IMR-90 (cell line): ENCODE measurements around the gene OBP2A. TPM values are rescaled to one million over a fixed set of nuclear protein-coding genes. Genes with fewer than 3 reads are reported as not detected.

Source experiments
- ATAC-seq: fragments of 200-7000 bp; cut with Tn5 transposase; 2 replicates; pipeline ENCODE4 v1.9.1; 2020; ENCODE audit warnings: low read depth, mild to moderate bottlenecking, moderate library complexity
- BruUV-seq: library from RNA; stranded (reverse); fragments of 400-500 nt; replicated peaks from 2 replicates; lab custom pipeline; 2021; lab: Mats Ljungman, UMichigan
- CTCF ChIA-PET: fragments of 300-600 bp; formaldehyde crosslinking; extraction: SDS; loops from one replicate; lab custom pipeline; 2021; ENCODE audit warnings: antibody characterized with exemption; lab: Yijun Ruan, JAX
- POLR2A ChIA-PET: fragments of 300-600 bp; sonication (Branson Sonifier 250); formaldehyde crosslinking; loops from one replicate; lab custom pipeline; 2022; ENCODE audit warnings: antibody characterized with exemption; ENCODE audit not compliant: unreplicated experiment; lab: Charles Lee
- DNase-seq: peaks from one replicate; pipeline ENCODE4 v3.0.0; 2013
- H2AFZ ChIP-seq: replicated peaks from 2 replicates; pipeline ENCODE3; 2013; ENCODE audit warnings: low read length, mild to moderate bottlenecking; ENCODE audit not compliant: poor library complexity
- H2AK5ac ChIP-seq: 2 replicates; pipeline ENCODE4 v1.6.1; 2013; ENCODE audit warnings: low read depth, low read length, inconsistent platforms
- H2AK9ac ChIP-seq: replicated peaks from 2 replicates; pipeline ENCODE3; 2013; ENCODE audit warnings: mild to moderate bottlenecking, low read depth, low read length, moderate library complexity; ENCODE audit not compliant: poor library complexity
- H2BK120ac ChIP-seq: 2 replicates; pipeline ENCODE4 v1.6.1; 2013; ENCODE audit warnings: low read depth, low read length, inconsistent platforms
- H2BK15ac ChIP-seq: 3 replicates; pipeline ENCODE4 v1.6.1; 2013; ENCODE audit warnings: low read depth, low read length, inconsistent platforms
- H2BK20ac ChIP-seq: 2 replicates; pipeline ENCODE4 v1.6.1; 2013; ENCODE audit warnings: low read depth, mild to moderate bottlenecking, inconsistent platforms, low read length, moderate library complexity
- H2BK5ac ChIP-seq: 2 replicates; pipeline ENCODE4 v1.6.1; 2013; ENCODE audit warnings: mild to moderate bottlenecking, low read depth, low read length, inconsistent platforms; ENCODE audit not compliant: poor library complexity, severe bottlenecking
- H3K14ac ChIP-seq: replicated peaks from 2 replicates; pipeline ENCODE4 v1.6.1; 2013; ENCODE audit warnings: low read depth, low read length, inconsistent platforms
- H3K18ac ChIP-seq: 2 replicates; pipeline ENCODE4 v1.6.1; 2013; ENCODE audit warnings: low read depth, low read length, control low read depth
- H3K23ac ChIP-seq: 2 replicates; pipeline ENCODE4 v1.6.1; 2013; ENCODE audit warnings: low read depth, low read length, inconsistent platforms
- H3K27ac ChIP-seq: 2 replicates; pipeline ENCODE4 v1.5.1; 2013; ENCODE audit warnings: mild to moderate bottlenecking, control low read depth, low read length; ENCODE audit not compliant: insufficient read depth
- H3K27me3 ChIP-seq: 2 replicates; pipeline ENCODE4 v1.6.1; 2013; ENCODE audit warnings: low read length; ENCODE audit not compliant: control insufficient read depth, insufficient read depth
- H3K36me3 ChIP-seq: 2 replicates; pipeline ENCODE4 v1.6.1; 2013; ENCODE audit warnings: low read length, mixed read lengths; ENCODE audit not compliant: control insufficient read depth, insufficient read depth
- H3K4ac ChIP-seq: 2 replicates; pipeline ENCODE4 v1.6.1; 2013; ENCODE audit warnings: low read depth, low read length, inconsistent platforms
- H3K4me1 ChIP-seq: 2 replicates; pipeline ENCODE4 v1.6.1; 2013; ENCODE audit warnings: low read length, mixed read lengths; ENCODE audit not compliant: control insufficient read depth, insufficient read depth
- H3K4me2 ChIP-seq: 2 replicates; pipeline ENCODE4 v1.6.1; 2013; ENCODE audit warnings: low read depth, mild to moderate bottlenecking, control low read depth, low read length, moderate library complexity
- H3K4me3 ChIP-seq: 2 replicates; pipeline ENCODE4 v1.5.1; 2013; ENCODE audit warnings: low read depth, mild to moderate bottlenecking, control low read depth, low read length, moderate library complexity; ENCODE audit not compliant: insufficient read depth
- H3K56ac ChIP-seq: 2 replicates; pipeline ENCODE4 v1.6.1; 2013; ENCODE audit warnings: low read length, inconsistent platforms; ENCODE audit not compliant: insufficient read depth; ENCODE audit errors: extremely low read depth
- H3K79me1 ChIP-seq, 2 experiments: 2 replicates each; pipeline ENCODE4 v1.6.1; 2013; ENCODE audit warnings: low read length in 2 of 2, inconsistent platforms in 1 of 2, low read depth in 1 of 2
- H3K9ac ChIP-seq: 2 replicates; pipeline ENCODE4 v1.6.1; 2013; ENCODE audit warnings: low read depth, low read length, control low read depth
- H3K9me1 ChIP-seq: 2 replicates; pipeline ENCODE4 v1.6.1; 2013; ENCODE audit warnings: low read length, inconsistent platforms; ENCODE audit not compliant: insufficient read depth
- H3K9me3 ChIP-seq: 2 replicates; pipeline ENCODE4 v1.6.1; 2013; ENCODE audit warnings: low read length; ENCODE audit not compliant: control insufficient read depth, insufficient read depth
- H4K20me1 ChIP-seq: 2 replicates; pipeline ENCODE4 v1.6.1; 2013; ENCODE audit warnings: low read length, inconsistent platforms; ENCODE audit not compliant: insufficient read depth
- H4K5ac ChIP-seq: 2 replicates; pipeline ENCODE4 v1.6.1; 2013; ENCODE audit warnings: mild to moderate bottlenecking, low read depth, low read length, control low read depth
- H4K8ac ChIP-seq, 2 experiments: 2 replicates each; pipeline ENCODE4 v1.6.1; 2013; ENCODE audit warnings: low read depth in 2 of 2, low read length in 2 of 2, control low read depth in 1 of 2, inconsistent platforms in 1 of 2
- H4K91ac ChIP-seq: 2 replicates; pipeline ENCODE4 v1.6.1; 2013; ENCODE audit warnings: low read depth, low read length, inconsistent platforms; ENCODE audit not compliant: insufficient read depth
- BHLHE40 ChIP-seq: fragments of 150-350 bp; IDR thresholded peaks from 2 replicates; pipeline ENCODE4 v1.6.1; 2016; ENCODE audit warnings: mild to moderate bottlenecking, low read depth, low read length
- CEBPB ChIP-seq: IDR thresholded peaks from 2 replicates; pipeline ENCODE4 v1.6.1; 2012; ENCODE audit warnings: low read depth, low read length, improper control_type of control experiment
- CHD1 ChIP-seq: IDR thresholded peaks from 2 replicates; pipeline ENCODE4 v1.6.1; 2012; ENCODE audit warnings: low read depth, low read length, improper control_type of control experiment
- CTCF ChIP-seq: conservative IDR thresholded peaks from 2 replicates; pipeline ENCODE4 v1.5.1; 2012; ENCODE audit warnings: mild to moderate bottlenecking, low read depth, low read length, improper control_type of control experiment
- ELK1 ChIP-seq: fragments of 150-350 bp; IDR thresholded peaks from 2 replicates; pipeline ENCODE4 v1.6.1; 2016; ENCODE audit warnings: low read depth, mild to moderate bottlenecking, low read length, moderate library complexity, borderline replicate concordance
- FOS ChIP-seq: fragments of 150-350 bp; IDR thresholded peaks from 2 replicates; pipeline ENCODE4 v1.6.1; 2016; ENCODE audit warnings: low read depth, low read length
- MAFK ChIP-seq: IDR thresholded peaks from 2 replicates; pipeline ENCODE4 v1.6.1; 2012; ENCODE audit warnings: low read depth, low read length, improper control_type of control experiment
- MAZ ChIP-seq: IDR thresholded peaks from 2 replicates; pipeline ENCODE4 v1.6.1; 2012; ENCODE audit warnings: low read depth, mild to moderate bottlenecking, low read length, improper control_type of control experiment, moderate library complexity, borderline replicate concordance
- MXI1 ChIP-seq: IDR thresholded peaks from 2 replicates; pipeline ENCODE4 v1.6.1; 2012; ENCODE audit warnings: low read depth, mild to moderate bottlenecking, low read length, moderate library complexity, borderline replicate concordance
- NFE2L2 ChIP-seq: fragments of 150-350 bp; IDR thresholded peaks from 2 replicates; pipeline ENCODE4 v1.6.1; 2016; ENCODE audit warnings: low read depth, mild to moderate bottlenecking, low read length
- POLR2A ChIP-seq: IDR thresholded peaks from 2 replicates; pipeline ENCODE4 v1.6.1; 2012; ENCODE audit warnings: mild to moderate bottlenecking, low read depth, low read length
- RAD21 ChIP-seq: IDR thresholded peaks from 2 replicates; pipeline ENCODE4 v1.6.1; 2012; ENCODE audit warnings: low read length, improper control_type of control experiment
- RCOR1 ChIP-seq: IDR thresholded peaks from 2 replicates; pipeline ENCODE4 v1.6.1; 2012; ENCODE audit warnings: mild to moderate bottlenecking, low read length, improper control_type of control experiment; ENCODE audit not compliant: insufficient replicate concordance
- RFX5 ChIP-seq: IDR thresholded peaks from 2 replicates; pipeline ENCODE4 v1.8.0; 2012; ENCODE audit warnings: low read depth, mild to moderate bottlenecking, low read length, moderate library complexity
- SMC3 ChIP-seq: fragments of 150-350 bp; IDR thresholded peaks from 2 replicates; pipeline ENCODE4 v1.6.1; 2016; ENCODE audit warnings: low read depth, mild to moderate bottlenecking, antibody characterized with exemption, low read length, moderate library complexity
- USF2 ChIP-seq: fragments of 150-350 bp; IDR thresholded peaks from 2 replicates; pipeline ENCODE4 v1.6.1; 2017; ENCODE audit warnings: mild to moderate bottlenecking, antibody characterized with exemption, low read length, low read depth
- WGBS, 2 experiments: methylation state at CpG; one replicate each; pipeline versions ENCODE4 v1.1.5 to v1.1.7; 2013; ENCODE audit warnings: missing lambda C conversion rate in 2 of 2; ENCODE audit not compliant: insufficient read length in 1 of 2; ENCODE audit errors: extremely low coverage in 2 of 2; 5-methylcytosine and 5-hydroxymethylcytosine counted together
- dilution Hi-C: fragments of 300-500 bp; cut with HindIII; formaldehyde crosslinking; loops from one replicate; pipeline ENCODE4 v1.14.3; 2018; ENCODE audit warnings: low sequenced_read_pairs; ENCODE audit not compliant: unreplicated experiment
- in situ Hi-C: fragments of 300-500 bp; cut with MboI; formaldehyde crosslinking; loops from 3 replicates; pipeline ENCODE4 v1.14.3; 2019; ENCODE audit warnings: low sequenced_read_pairs, inconsistent platforms, mixed read lengths
- intact Hi-C: fragments of 100-400 bp; cut with micrococcal nuclease; formaldehyde crosslinking; loops from 2 replicates; pipeline ENCODE4 v1.10.0; 2022
- polyA plus RNA-seq, 3 experiments: library from polyadenylated mRNA; depleted of rRNA; stranded (reverse); fragments of >200 nt; gene quantifications; 2 replicates each; pipeline ENCODE4 v1.2.3, GENCODE V29; 2012; ENCODE audit warnings: low replicate concordance in 1 of 3
- total RNA-seq: library from RNA; depleted of rRNA; stranded (reverse); fragments of >200 nt; gene quantifications from 2 replicates; pipeline ENCODE4 v1.2.3, GENCODE V29; 2012

The OBP2A gene
- total and polyA plus RNA-seq, 2 of the 4 experiments (the other 2 are of a cell fraction): not detected

GRCh38 chr9:135573124-135573523 is 27.2 kb downstream of the OBP2A start:
- Histone ChIP-seq H2AK9ac (no peak overlapping the region), H3K27me3 (no peaks in the 10 kb centered on the region), H3K4me2 (no peak overlapping the region), H3K9ac (no peak overlapping the region), H3K9me3 (peaks cover 7% of the 10 kb centered on the region; the same call in 1 of the 2 replicates), H2BK120ac (no peak overlapping the region), H2BK5ac (no peak overlapping the region), H3K79me1 (no peaks in the 10 kb centered on the region), H2AK5ac (no peak overlapping the region), H3K14ac (no peak overlapping the region), H4K20me1 (no peaks in the 10 kb centered on the region), H2BK15ac (no peak overlapping the region), H4K91ac (no peak overlapping the region), H3K4ac (no peak overlapping the region), H3K36me3 (no peaks in the 10 kb centered on the region), H4K5ac (no peak overlapping the region), H3K9me1 (no peaks in the 10 kb centered on the region), H3K4me3 (no peak overlapping the region), H3K4me1 (no peaks in the 10 kb centered on the region), H3K23ac (no peak overlapping the region), H3K56ac (no peak overlapping the region), H2BK20ac (no peak overlapping the region), H4K8ac (no peak overlapping the region), H3K27ac (no peak overlapping the region), H3K18ac (no peak overlapping the region), H2AFZ (no peak overlapping the region)
- WGBS, 2 experiments: 83% methylated on average over 1 of the region's 1 CpG; no CpG with 5 or more reads in 1 of the 2 experiments
- BruUV-seq: no TSS peak
- POLR2A ChIA-PET: no interaction called here
- in situ Hi-C loops (no loop called here), dilution Hi-C loops (no loop called here), intact Hi-C loops (no loop called here)
- ATAC-seq: no peak
- TF ChIP-seq RCOR1: no peak
- TF ChIP-seq NFE2L2: no peak
- no peak for TF ChIP-seq RAD21
- no peak for TF ChIP-seq ELK1
- TF ChIP-seq MAFK: no peak
- no peak for TF ChIP-seq RFX5
- TF ChIP-seq BHLHE40: no peak
- TF ChIP-seq CEBPB: no peak
- no peak for TF ChIP-seq SMC3
- TF ChIP-seq MXI1: no peak
- no peak for TF ChIP-seq CHD1
- TF ChIP-seq POLR2A: no peak
- no peak for TF ChIP-seq MAZ
- TF ChIP-seq FOS: no peak
- no peak for TF ChIP-seq USF2
- no peak for TF ChIP-seq CTCF
- DNase-seq: no peak
- CTCF ChIA-PET: no interaction called here
